Esophagus squamous epithelium (tissue), 5 donors: ENCODE results near the gene POU2F1. TPM values are rescaled to one million over a fixed set of nuclear protein-coding genes. Genes with fewer than 3 reads are reported as not detected.

Source experiments
- DNase-seq: peaks from one replicate; lab custom pipeline; 2025; lab: John Stamatoyannopoulos, UW
- H3K27ac ChIP-seq, 4 donors: fragments of 200-600 bp; sonication (generic); one replicate each; pipeline ENCODE4 v1.5.1; 2016 to 2019; ENCODE audit warnings: mild to moderate bottlenecking in 1 of 4
- H3K27me3 ChIP-seq, 4 donors: fragments of 200-600 bp; sonication (generic); 1 replicate in 3 of 4; 2 replicates in 1 of 4; pipeline versions ENCODE4 v1.5.1 to v1.6.0; 2017 to 2021; ENCODE audit warnings: antibody characterized with exemption in 1 of 4
- H3K36me3 ChIP-seq, 3 donors: fragments of 200-600 bp; sonication (generic); one replicate each; pipeline ENCODE4 v1.5.1; 2016 to 2019
- H3K4me1 ChIP-seq, 3 donors: fragments of 200-600 bp; sonication (generic); one replicate each; pipeline ENCODE4 v1.5.1; 2017 to 2019
- H3K4me3 ChIP-seq, 4 donors: fragments of 200-600 bp; sonication (generic); 1 replicate in 3 of 4; 2 replicates in 1 of 4; pipeline ENCODE4 v1.5.1; 2016 to 2019; ENCODE audit warnings: mild to moderate bottlenecking in 2 of 4, moderate library complexity in 1 of 4
- H3K9me3 ChIP-seq, 3 donors: fragments of 200-600 bp; sonication (generic); one replicate each; pipeline ENCODE4 v1.5.1; 2016 to 2019
- POLR2A ChIP-seq, 4 donors: fragments of 450-650 bp; IDR thresholded peaks; one replicate each; pipeline ENCODE4 v1.6.1; 2017; ENCODE audit warnings: antibody characterized with exemption in 4 of 4, mild to moderate bottlenecking in 4 of 4, moderate library complexity in 3 of 4
- WGBS, 2 donors: methylation state at CpG; one replicate each; pipeline ENCODE4 v1.1.5; 2018; 5-methylcytosine and 5-hydroxymethylcytosine counted together
- intact Hi-C: fragments of 100-400 bp; cut with DNase I; formaldehyde crosslinking; loops from one replicate; pipeline ENCODE4 v1.15.0; 2022
- total RNA-seq, 4 donors: library from RNA; depleted of rRNA; stranded (reverse); fragments of >200 nt; gene quantifications; one replicate each; pipeline ENCODE4 v1.1.0, GENCODE V29; 2016
- TF ChIP-seq, protein P1 (sequence below), 6 experiments: fragments of 450-650 bp in 4 of 6; fragments of 200-600 bp in 2 of 6; sonication (generic) in 2 of 6; IDR thresholded peaks; one replicate each; pipeline ENCODE4 v1.5.1; 2016 to 2019; ENCODE audit warnings: antibody characterized with exemption in 6 of 6, mild to moderate bottlenecking in 4 of 6, moderate library complexity in 4 of 6
- donor health status: DM: yes; HTN: yes; CAD: no.

POU2F1 gene
- total RNA-seq, 4 donors from 2014 or later, result 7.8 to 10.5 (median 9.2) TPM

DNA sequence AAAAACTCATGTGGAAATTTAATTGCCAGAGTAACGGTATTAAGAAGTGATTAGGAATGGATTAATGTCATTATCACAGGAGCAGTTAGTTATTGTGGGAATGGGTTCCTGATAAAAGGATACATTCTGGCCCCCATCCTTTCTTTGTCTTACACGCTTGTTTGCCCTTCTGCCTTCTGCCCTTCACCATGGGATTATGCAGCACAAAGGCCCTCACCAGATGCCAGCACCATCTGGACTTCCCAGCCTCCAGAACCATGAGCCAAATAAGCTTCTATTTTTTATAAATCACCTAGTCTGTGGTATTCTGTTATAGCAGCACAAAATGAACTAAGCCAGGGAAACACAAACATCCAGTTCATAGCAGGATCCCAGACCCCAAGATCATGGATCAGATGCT is 33.9 kb upstream of the POU2F1 start:
- Histone ChIP-seq H3K36me3 (no peaks in the 10 kb centered on the region), H3K9me3 (no peaks in the 10 kb centered on the region), H3K4me1 (no peaks in the 10 kb centered on the region), H3K4me3 (no peak overlapping the region), H3K27ac (no peak overlapping the region), H3K27me3 (peaks cover 0 to 7% (median 0%) of the 10 kb centered on the region in 4 donors)
- no peak for TF ChIP-seq POLR2A (IDR thresholded peaks at IDR 0.05)
- 71 to 78% methylated on average over 2 of the region's 2 CpGs for WGBS, 2 donors
- intact Hi-C loops, result no loop called here
- no peak for DNase-seq

GRCh38 chr1:167190747-167191237 is 29.9 kb upstream of the POU2F1 start:
- Histone ChIP-seq H3K4me3 (no peak overlapping the region), H3K4me1 (no peaks in the 10 kb centered on the region), H3K27ac (no peak overlapping the region), H3K9me3 (no peaks in the 10 kb centered on the region), H3K27me3 (peaks cover 0 to 7% (median 0%) of the 10 kb centered on the region in 4 donors), H3K36me3 (no peaks in the 10 kb centered on the region)
- intact Hi-C loops, result no loop called here
- TF ChIP-seq POLR2A (IDR thresholded peaks at IDR 0.05), result no peak
- TF ChIP-seq, protein P1, sequence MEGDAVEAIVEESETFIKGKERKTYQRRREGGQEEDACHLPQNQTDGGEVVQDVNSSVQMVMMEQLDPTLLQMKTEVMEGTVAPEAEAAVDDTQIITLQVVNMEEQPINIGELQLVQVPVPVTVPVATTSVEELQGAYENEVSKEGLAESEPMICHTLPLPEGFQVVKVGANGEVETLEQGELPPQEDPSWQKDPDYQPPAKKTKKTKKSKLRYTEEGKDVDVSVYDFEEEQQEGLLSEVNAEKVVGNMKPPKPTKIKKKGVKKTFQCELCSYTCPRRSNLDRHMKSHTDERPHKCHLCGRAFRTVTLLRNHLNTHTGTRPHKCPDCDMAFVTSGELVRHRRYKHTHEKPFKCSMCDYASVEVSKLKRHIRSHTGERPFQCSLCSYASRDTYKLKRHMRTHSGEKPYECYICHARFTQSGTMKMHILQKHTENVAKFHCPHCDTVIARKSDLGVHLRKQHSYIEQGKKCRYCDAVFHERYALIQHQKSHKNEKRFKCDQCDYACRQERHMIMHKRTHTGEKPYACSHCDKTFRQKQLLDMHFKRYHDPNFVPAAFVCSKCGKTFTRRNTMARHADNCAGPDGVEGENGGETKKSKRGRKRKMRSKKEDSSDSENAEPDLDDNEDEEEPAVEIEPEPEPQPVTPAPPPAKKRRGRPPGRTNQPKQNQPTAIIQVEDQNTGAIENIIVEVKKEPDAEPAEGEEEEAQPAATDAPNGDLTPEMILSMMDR (IDR thresholded peaks at IDR 0.05), result no peak
- no peak for DNase-seq
- 77 to 80% methylated on average over 9 of the region's 9 CpGs for WGBS, 2 donors

- no peak overlapping the region for H3K27ac ChIP-seq
- no peaks in the 10 kb centered on the region for H3K9me3 ChIP-seq
- H3K4me3 ChIP-seq, result no peak overlapping the region
- no peaks in the 10 kb centered on the region for H3K36me3 ChIP-seq
- intact Hi-C loops, result no loop called here
- no peaks in the 10 kb centered on the region for H3K4me1 ChIP-seq
- 67 to 73% methylated on average over 1 of the region's 1 CpG for whole genome bisulfite sequencing, 2 donors
- peaks cover 0 to 7% (median 0%) of the 10 kb centered on the region in 4 donors for H3K27me3 ChIP-seq
- DNase-seq, result no peak
- TF ChIP-seq POLR2A (IDR thresholded peaks at IDR 0.05), result no peak
Measured at GRCh38 chr1:167191958-167192357, 28.7 kb upstream of the POU2F1 start.

GRCh38 chr1:167194182-167194581 is 26.5 kb upstream of the POU2F1 start:
- Histone ChIP-seq H3K4me1 (no peaks in the 10 kb centered on the region), H3K9me3 (no peaks in the 10 kb centered on the region), H3K27me3 (peaks cover 0 to 7% (median 0%) of the 10 kb centered on the region in 4 donors), H3K4me3 (no peak overlapping the region), H3K36me3 (no peaks in the 10 kb centered on the region), H3K27ac (no peak overlapping the region)
- no peak for DNase-seq
- intact Hi-C loops, result no loop called here
- WGBS, 2 donors, result 52 to 60% methylated on average over 3 of the region's 3 CpGs
- TF ChIP-seq, protein P1 (IDR thresholded peaks at IDR 0.05), result no peak
- no peak for TF ChIP-seq POLR2A (IDR thresholded peaks at IDR 0.05)

DNA sequence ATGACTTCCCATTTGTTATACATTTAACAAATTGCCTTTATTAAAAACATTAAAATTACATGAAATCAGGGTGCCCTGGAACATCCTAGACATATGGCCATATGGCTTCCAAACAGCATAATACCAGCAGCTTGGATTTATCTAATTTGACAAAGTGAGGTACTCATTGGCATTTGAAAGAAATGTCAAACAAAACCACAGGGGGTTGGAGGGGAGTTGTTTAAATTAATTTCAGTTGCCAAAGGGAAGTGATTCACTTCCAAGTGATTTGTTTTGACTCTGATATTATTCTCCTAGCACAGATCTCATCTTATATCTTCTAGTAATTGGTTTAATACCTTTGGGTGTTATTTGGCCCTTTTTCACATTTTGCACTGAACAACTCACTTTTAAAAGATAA is 24.5 kb upstream of the POU2F1 start:
- Histone ChIP-seq H3K9me3 (no peaks in the 10 kb centered on the region), H3K4me1 (no peaks in the 10 kb centered on the region), H3K27ac (no peak overlapping the region), H3K4me3 (no peak overlapping the region), H3K27me3 (no peaks in the 10 kb centered on the region), H3K36me3 (no peaks in the 10 kb centered on the region)
- no peak for DNase-seq
- intact Hi-C loops, result no loop called here
- TF ChIP-seq, protein P1 (IDR thresholded peaks at IDR 0.05), result no peak
- no peak for TF ChIP-seq POLR2A (IDR thresholded peaks at IDR 0.05)

DNA sequence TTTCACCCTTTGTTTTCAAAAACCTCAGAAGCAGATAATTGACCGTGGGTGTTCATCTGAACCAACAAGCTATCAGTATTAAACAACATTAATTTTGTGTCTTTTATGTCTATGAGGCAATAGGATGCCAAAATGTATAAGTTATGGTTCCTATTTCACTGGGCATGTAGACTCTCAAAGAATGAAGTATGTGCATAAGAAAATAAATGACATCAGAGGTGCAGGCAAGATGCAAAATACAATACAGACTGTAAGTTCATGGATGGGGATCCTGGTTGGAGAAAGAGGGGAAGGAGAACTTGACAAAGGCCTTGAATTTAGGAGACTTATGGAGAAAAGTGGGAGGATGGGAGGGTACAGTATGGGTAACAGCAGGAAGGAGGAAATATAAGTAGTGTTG is 23.4 kb upstream of the POU2F1 start:
- Histone ChIP-seq H3K9me3 (no peaks in the 10 kb centered on the region), H3K4me1 (no peaks in the 10 kb centered on the region), H3K27ac (no peak overlapping the region), H3K4me3 (no peak overlapping the region), H3K36me3 (no peaks in the 10 kb centered on the region), H3K27me3 (no peaks in the 10 kb centered on the region)
- TF ChIP-seq, protein P1 (IDR thresholded peaks at IDR 0.05), result no peak
- TF ChIP-seq POLR2A (IDR thresholded peaks at IDR 0.05), result no peak
- no peak for DNase-seq
- intact Hi-C loops, result no loop called here
- WGBS, 2 donors, result 0% methylated on average over 1 of the region's 1 CpG
